WTC11 (cell line): ENCODE measurements around the gene LDB2. TPM values are rescaled to one million over a fixed set of nuclear protein-coding genes. Genes with fewer than 3 reads are reported as not detected.

ENCODE experiments used
- ATAC-seq: fragments of 200-7000 bp; cut with Tn5 transposase; 2 replicates; pipeline ENCODE4 v1.10.0; 2021; ENCODE audit warnings: mild to moderate bottlenecking, moderate library complexity
- CTCF ChIA-PET: fragments of 300-600 bp; sonication (Branson Sonifier 250); formaldehyde crosslinking; loops from one replicate; lab custom pipeline; 2021; ENCODE audit warnings: antibody characterized with exemption; lab: Charles Lee
- POLR2A ChIA-PET: fragments of 350-600 bp; sonication (Branson Sonifier 250); formaldehyde crosslinking; loops from one replicate; lab custom pipeline; 2021; ENCODE audit warnings: antibody characterized with exemption; lab: Charles Lee
- DNase-seq: peaks from one replicate; pipeline ENCODE4 v3.0.0; 2021; ENCODE audit warnings: low spot score
- H3K27ac Mint-ChIP-seq: 2 replicates; pipeline ENCODE4 v1.8.0; 2021; ENCODE audit warnings: mixed read lengths
- H3K27me3 Mint-ChIP-seq: 2 replicates; pipeline ENCODE4 v1.8.0; 2021; ENCODE audit warnings: low read depth, mild to moderate bottlenecking, moderate library complexity, mixed read lengths
- H3K36me3 Mint-ChIP-seq: 2 replicates; pipeline ENCODE4 v1.8.0; 2021; ENCODE audit warnings: mixed read lengths
- H3K4me1 Mint-ChIP-seq: 2 replicates; pipeline ENCODE4 v1.8.0; 2022; ENCODE audit warnings: mixed read lengths
- H3K4me3 Mint-ChIP-seq: 2 replicates; pipeline ENCODE4 v1.8.0; 2021; ENCODE audit warnings: mild to moderate bottlenecking, moderate library complexity, mixed read lengths
- H3K9me3 Mint-ChIP-seq: 2 replicates; pipeline ENCODE4 v1.8.0; 2021; ENCODE audit warnings: mixed read lengths
- NFATC4 ChIP-seq: fragments of 250-450 bp; sonication (Bioruptor Pico); IDR thresholded peaks from 2 replicates; pipeline ENCODE4 v1.9.0; 2021; ENCODE audit warnings: mild to moderate bottlenecking
- RORB ChIP-seq: fragments of 250-450 bp; sonication (Bioruptor Pico); IDR thresholded peaks from 2 replicates; pipeline ENCODE4 v1.9.0; 2021; ENCODE audit warnings: mild to moderate bottlenecking
- SOX15 ChIP-seq: fragments of 250-450 bp; sonication (Bioruptor Pico); IDR thresholded peaks from 2 replicates; pipeline ENCODE4 v1.9.0; 2021; ENCODE audit warnings: mild to moderate bottlenecking
- ZNF219 ChIP-seq: sonication (generic); formaldehyde crosslinking; IDR thresholded peaks from 2 replicates; pipeline ENCODE4 v1.8.0; 2023; ENCODE audit warnings: missing genetic modification reagents, mild to moderate bottlenecking, borderline replicate concordance
- ZNF263 ChIP-seq: sonication (generic); formaldehyde crosslinking; IDR thresholded peaks from 2 replicates; pipeline ENCODE4 v1.8.1; 2022; ENCODE audit warnings: low read depth, mild to moderate bottlenecking, moderate library complexity, missing genetic modification reagents
- total RNA-seq: library from RNA; stranded (reverse); gene quantifications from 3 replicates; pipeline ENCODE4 v1.2.3, GENCODE V29; 2021
- TF ChIP-seq, protein P1 (sequence below): sonication (generic); formaldehyde crosslinking; IDR thresholded peaks from 2 replicates; pipeline ENCODE4 v1.8.0; 2022; ENCODE audit warnings: mild to moderate bottlenecking, missing genetic modification reagents
- TF ChIP-seq, protein P2 (sequence below): sonication (generic); formaldehyde crosslinking; conservative IDR thresholded peaks from 2 replicates; pipeline ENCODE4 v1.8.1; 2022; ENCODE audit warnings: mild to moderate bottlenecking, missing genetic modification reagents
- TF ChIP-seq, protein P3 (sequence below): sonication (generic); formaldehyde crosslinking; IDR thresholded peaks from 2 replicates; pipeline ENCODE4 v1.8.1; 2023; ENCODE audit warnings: mild to moderate bottlenecking, moderate library complexity, missing genetic modification reagents
- TF ChIP-seq, protein P4 (sequence below): sonication (generic); formaldehyde crosslinking; IDR thresholded peaks from 2 replicates; pipeline ENCODE4 v1.8.1; 2022; ENCODE audit warnings: low read depth, missing genetic modification reagents, borderline replicate concordance
- TF ChIP-seq, protein P5 (sequence below): sonication (generic); formaldehyde crosslinking; IDR thresholded peaks from 2 replicates; pipeline ENCODE4 v1.8.0; 2023; ENCODE audit warnings: missing genetic modification reagents, mild to moderate bottlenecking, borderline replicate concordance
- TF ChIP-seq, protein P6 (sequence below): sonication (generic); formaldehyde crosslinking; IDR thresholded peaks from 2 replicates; pipeline ENCODE4 v1.8.0; 2023; ENCODE audit warnings: missing genetic modification reagents
- TF ChIP-seq, protein P7 (sequence below): sonication (generic); formaldehyde crosslinking; IDR thresholded peaks from 2 replicates; pipeline ENCODE4 v1.8.0; 2022; ENCODE audit warnings: mild to moderate bottlenecking, missing genetic modification reagents

Gene LDB2
- total RNA-seq, 1 experiment from 2014 or later: 62.4 TPM

DNA sequence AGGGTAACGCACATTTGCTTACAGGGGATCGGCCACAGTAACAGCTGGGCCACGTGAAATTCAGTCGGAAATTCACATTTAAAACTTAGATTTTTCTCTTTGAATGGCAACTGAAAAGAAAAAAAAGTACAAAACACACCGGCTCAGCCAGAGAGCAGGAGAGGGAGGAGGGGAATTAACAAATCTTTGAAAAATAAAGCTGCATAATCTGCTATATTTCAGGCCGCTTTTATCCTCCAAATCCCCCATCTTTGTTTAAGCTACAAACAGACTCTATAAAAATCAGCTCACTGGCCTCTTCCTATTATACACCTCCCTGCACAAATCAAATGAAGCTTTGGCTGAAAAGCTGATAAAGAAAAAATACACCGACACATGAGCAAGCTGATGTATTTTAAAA, 169.1 kb downstream of the LDB2 start:
- CTCF ChIA-PET: interaction anchor here (2.5 kb wide), 1 partner anchor 146 kb away, joined by 12 read pairs; no protein-coding TSS in a partner anchor
- Mint-ChIP-seq H3K4me1 (peaks cover 70% of the 10 kb centered on the region), H3K27ac (0 out of 2 replicates have a peak overlapping the region, but pooled peaks have one; percentile 17), H3K4me3 (no peak overlapping the region), H3K27me3 (no peaks in the 10 kb centered on the region), H3K36me3 (peaks cover 10% of the 10 kb centered on the region), H3K9me3 (peaks cover 16% of the 10 kb centered on the region)
- no peak for TF ChIP-seq SOX15 (CRISPR knock-in tag)
- no peak for TF ChIP-seq RORB
- TF ChIP-seq, protein P1, sequence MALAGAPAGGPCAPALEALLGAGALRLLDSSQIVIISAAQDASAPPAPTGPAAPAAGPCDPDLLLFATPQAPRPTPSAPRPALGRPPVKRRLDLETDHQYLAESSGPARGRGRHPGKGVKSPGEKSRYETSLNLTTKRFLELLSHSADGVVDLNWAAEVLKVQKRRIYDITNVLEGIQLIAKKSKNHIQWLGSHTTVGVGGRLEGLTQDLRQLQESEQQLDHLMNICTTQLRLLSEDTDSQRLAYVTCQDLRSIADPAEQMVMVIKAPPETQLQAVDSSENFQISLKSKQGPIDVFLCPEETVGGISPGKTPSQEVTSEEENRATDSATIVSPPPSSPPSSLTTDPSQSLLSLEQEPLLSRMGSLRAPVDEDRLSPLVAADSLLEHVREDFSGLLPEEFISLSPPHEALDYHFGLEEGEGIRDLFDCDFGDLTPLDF (CRISPR knock-in tag): no peak
- TF ChIP-seq, protein P2, sequence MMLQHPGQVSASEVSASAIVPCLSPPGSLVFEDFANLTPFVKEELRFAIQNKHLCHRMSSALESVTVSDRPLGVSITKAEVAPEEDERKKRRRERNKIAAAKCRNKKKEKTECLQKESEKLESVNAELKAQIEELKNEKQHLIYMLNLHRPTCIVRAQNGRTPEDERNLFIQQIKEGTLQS (CRISPR knock-in tag): no peak
- TF ChIP-seq ZNF219 (CRISPR knock-in tag): no peak
- TF ChIP-seq NFATC4 (CRISPR knock-in tag): no peak
- POLR2A ChIA-PET: interaction anchor here (0.5 to 0.7 kb wide), 2 partner anchors 14 to 701 kb away, joined by 3 read pairs; no protein-coding TSS in a partner anchor
- DNase-seq (no peak), ATAC-seq (no peak)

DNA sequence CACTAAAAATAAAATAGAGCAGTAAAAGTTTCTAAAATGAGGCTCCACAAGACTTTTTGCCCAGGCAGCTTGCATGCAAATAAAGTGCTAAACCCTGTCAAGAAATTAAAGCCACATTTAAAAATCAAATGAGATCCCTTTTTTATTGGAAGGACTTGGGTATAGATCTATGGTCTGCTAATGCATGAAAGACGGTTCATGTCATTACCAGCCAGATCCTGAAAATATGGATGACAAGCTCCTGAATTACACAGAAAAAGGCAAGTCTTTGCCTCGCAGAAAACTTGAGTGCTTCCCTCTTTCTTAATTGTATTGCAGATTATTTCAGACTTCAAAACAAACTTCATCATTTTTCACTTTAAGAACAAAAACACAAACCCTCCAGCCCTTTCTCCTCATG, 169.6 kb downstream of the LDB2 start:
- H3K9me3 Mint-ChIP-seq: peaks cover 21% of the 10 kb centered on the region
- CTCF ChIA-PET: interaction anchor here (2.5 kb wide), 1 partner anchor 146 kb away, joined by 12 read pairs; no protein-coding TSS in a partner anchor
- POLR2A ChIA-PET: interaction anchor here (0.5 to 0.7 kb wide), 2 partner anchors 14 to 702 kb away, joined by 3 read pairs; no protein-coding TSS in a partner anchor
- DNase-seq (no peak), ATAC-seq (no peak)
- 0 out of 2 replicates have a peak overlapping the region, but pooled peaks have one; percentile 17 for H3K27ac Mint-ChIP-seq
- peaks cover 66% of the 10 kb centered on the region for H3K4me1 Mint-ChIP-seq
- no peaks in the 10 kb centered on the region for H3K27me3 Mint-ChIP-seq
- H3K36me3 Mint-ChIP-seq: peaks cover 15% of the 10 kb centered on the region
- TF ChIP-seq, protein P3, sequence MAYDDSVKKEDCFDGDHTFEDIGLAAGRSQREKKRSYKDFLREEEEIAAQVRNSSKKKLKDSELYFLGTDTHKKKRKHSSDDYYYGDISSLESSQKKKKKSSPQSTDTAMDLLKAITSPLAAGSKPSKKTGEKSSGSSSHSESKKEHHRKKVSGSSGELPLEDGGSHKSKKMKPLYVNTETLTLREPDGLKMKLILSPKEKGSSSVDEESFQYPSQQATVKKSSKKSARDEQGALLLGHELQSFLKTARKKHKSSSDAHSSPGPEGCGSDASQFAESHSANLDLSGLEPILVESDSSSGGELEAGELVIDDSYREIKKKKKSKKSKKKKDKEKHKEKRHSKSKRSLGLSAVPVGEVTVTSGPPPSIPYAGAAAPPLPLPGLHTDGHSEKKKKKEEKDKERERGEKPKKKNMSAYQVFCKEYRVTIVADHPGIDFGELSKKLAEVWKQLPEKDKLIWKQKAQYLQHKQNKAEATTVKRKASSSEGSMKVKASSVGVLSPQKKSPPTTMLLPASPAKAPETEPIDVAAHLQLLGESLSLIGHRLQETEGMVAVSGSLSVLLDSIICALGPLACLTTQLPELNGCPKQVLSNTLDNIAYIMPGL (CRISPR knock-in tag): no peak
- TF ChIP-seq ZNF263 (CRISPR knock-in tag): no peak
- TF ChIP-seq, protein P4, sequence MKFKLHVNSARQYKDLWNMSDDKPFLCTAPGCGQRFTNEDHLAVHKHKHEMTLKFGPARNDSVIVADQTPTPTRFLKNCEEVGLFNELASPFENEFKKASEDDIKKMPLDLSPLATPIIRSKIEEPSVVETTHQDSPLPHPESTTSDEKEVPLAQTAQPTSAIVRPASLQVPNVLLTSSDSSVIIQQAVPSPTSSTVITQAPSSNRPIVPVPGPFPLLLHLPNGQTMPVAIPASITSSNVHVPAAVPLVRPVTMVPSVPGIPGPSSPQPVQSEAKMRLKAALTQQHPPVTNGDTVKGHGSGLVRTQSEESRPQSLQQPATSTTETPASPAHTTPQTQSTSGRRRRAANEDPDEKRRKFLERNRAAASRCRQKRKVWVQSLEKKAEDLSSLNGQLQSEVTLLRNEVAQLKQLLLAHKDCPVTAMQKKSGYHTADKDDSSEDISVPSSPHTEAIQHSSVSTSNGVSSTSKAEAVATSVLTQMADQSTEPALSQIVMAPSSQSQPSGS (CRISPR knock-in tag): no peak
- TF ChIP-seq, protein P5, sequence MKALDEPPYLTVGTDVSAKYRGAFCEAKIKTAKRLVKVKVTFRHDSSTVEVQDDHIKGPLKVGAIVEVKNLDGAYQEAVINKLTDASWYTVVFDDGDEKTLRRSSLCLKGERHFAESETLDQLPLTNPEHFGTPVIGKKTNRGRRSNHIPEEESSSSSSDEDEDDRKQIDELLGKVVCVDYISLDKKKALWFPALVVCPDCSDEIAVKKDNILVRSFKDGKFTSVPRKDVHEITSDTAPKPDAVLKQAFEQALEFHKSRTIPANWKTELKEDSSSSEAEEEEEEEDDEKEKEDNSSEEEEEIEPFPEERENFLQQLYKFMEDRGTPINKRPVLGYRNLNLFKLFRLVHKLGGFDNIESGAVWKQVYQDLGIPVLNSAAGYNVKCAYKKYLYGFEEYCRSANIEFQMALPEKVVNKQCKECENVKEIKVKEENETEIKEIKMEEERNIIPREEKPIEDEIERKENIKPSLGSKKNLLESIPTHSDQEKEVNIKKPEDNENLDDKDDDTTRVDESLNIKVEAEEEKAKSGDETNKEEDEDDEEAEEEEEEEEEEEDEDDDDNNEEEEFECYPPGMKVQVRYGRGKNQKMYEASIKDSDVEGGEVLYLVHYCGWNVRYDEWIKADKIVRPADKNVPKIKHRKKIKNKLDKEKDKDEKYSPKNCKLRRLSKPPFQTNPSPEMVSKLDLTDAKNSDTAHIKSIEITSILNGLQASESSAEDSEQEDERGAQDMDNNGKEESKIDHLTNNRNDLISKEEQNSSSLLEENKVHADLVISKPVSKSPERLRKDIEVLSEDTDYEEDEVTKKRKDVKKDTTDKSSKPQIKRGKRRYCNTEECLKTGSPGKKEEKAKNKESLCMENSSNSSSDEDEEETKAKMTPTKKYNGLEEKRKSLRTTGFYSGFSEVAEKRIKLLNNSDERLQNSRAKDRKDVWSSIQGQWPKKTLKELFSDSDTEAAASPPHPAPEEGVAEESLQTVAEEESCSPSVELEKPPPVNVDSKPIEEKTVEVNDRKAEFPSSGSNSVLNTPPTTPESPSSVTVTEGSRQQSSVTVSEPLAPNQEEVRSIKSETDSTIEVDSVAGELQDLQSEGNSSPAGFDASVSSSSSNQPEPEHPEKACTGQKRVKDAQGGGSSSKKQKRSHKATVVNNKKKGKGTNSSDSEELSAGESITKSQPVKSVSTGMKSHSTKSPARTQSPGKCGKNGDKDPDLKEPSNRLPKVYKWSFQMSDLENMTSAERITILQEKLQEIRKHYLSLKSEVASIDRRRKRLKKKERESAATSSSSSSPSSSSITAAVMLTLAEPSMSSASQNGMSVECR (CRISPR knock-in tag): no peak
- TF ChIP-seq, protein P6, sequence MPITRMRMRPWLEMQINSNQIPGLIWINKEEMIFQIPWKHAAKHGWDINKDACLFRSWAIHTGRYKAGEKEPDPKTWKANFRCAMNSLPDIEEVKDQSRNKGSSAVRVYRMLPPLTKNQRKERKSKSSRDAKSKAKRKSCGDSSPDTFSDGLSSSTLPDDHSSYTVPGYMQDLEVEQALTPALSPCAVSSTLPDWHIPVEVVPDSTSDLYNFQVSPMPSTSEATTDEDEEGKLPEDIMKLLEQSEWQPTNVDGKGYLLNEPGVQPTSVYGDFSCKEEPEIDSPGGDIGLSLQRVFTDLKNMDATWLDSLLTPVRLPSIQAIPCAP: no peak
- TF ChIP-seq, protein P7, sequence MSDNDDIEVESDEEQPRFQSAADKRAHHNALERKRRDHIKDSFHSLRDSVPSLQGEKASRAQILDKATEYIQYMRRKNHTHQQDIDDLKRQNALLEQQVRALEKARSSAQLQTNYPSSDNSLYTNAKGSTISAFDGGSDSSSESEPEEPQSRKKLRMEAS (CRISPR knock-in tag): no peak
- TF ChIP-seq ZNF219 (CRISPR knock-in tag): no peak
- H3K4me3 Mint-ChIP-seq: no peak overlapping the region
